GM12801 (cell line): Measurements from ENCODE around the gene NXN.

Source experiments
- CTCF ChIP-seq: IDR thresholded peaks from one replicate; pipeline ENCODE4 v1.5.1; 2011; ENCODE audit warnings: control low read depth; ENCODE audit not compliant: insufficient read length; ENCODE audit errors: extremely low read depth

The NXN gene

DNA sequence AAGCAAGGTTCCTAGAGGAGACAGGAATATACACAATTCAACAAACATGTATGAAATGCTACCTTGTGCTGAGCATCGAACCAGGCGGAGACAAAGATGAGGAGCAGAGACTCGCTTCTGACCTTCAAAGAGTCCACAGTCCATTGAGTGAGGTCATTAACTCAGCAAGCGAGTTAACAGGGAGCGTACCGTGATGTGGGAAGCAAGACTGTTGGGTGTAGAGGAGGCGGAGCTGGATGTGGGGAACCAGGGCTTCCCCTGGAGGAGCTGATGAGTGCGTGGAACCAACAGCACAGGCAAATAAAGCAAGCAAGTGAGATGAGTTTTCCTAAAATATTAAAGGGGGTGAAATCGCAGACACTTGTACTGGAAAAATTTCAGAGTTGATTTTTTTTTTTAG, 65.0 kb downstream of the NXN start:
- no peak for TF ChIP-seq CTCF

DNA sequence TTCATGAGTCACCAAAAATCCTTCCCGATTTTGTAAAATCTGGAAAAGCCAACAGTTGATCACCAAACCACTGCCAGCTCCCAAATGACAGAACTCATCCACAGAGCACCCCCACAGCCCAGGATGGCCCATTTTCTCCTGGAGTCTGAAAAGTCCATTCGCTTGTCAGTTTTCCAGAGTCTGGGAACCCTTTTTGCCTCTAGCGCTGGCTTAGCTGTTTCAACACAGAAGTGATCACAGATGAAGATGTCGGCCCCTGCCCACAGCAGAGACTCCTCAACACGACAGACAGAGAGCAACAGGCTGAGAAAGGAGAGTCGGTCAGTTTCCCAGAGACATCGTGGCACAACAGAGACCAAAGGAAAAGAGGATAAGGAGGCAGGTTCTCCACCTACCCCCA, 66.4 kb downstream of the NXN start:
- TF ChIP-seq CTCF = no peak

- no peak for TF ChIP-seq CTCF
Observed at GRCh38 chr17:909642-910323, 69.8 kb downstream of the NXN start.

GRCh38 chr17:907725-908124, 71.9 kb downstream of the NXN start:
- TF ChIP-seq CTCF = no peak

- no peak for TF ChIP-seq CTCF
Observed at GRCh38 chr17:903691-904481, 75.7 kb downstream of the NXN start.

- no peak for TF ChIP-seq CTCF
Observed at GRCh38 chr17:902463-902862, 77.1 kb downstream of the NXN start.

DNA sequence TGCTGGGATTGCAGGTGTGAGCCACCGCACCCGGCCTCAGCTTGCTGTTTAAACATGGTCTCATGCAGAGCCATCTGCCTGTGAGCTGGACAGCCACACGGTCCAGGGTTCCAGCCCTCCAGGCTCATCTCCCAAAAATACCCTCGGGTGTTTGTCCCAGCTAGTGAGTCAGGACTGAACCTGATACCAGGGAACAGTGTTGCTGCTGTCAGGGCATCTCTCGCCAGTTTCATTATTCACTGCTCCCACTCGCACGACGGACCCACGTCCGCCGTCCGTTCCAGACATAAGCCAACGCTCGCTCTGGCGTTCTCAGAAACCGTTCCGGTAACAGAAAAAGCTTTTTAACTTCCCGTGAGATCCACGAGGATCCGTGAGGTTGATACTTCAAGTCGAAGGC, 77.6 kb downstream of the NXN start:
- TF ChIP-seq CTCF = no peak
